Measurements from ENCODE around the gene PPIAL4G.
"Not testable (repeated sequence)": the region's sequence is repeated elsewhere in the genome, so short reads cannot be mapped to it uniquely, and the experiment has no call there.

GRCh38 chr1:148458901-148459581 lies 24.1 kb downstream of the PPIAL4G start:
- not testable (repeated sequence) for TF ChIP-seq POLR2AphosphoS5 (IDR thresholded peaks at IDR 0.05; ENCODE audit: low read depth, low read length); CTCF (IDR thresholded peaks at IDR 0.05); TCF7L2 (IDR thresholded peaks at IDR 0.05; ENCODE audit: low read depth, low read length); REST (IDR thresholded peaks at IDR 0.05; ENCODE audit: insufficient read depth in 1 of 2, low read depth in 2 of 2, low read length in 1 of 2); SIN3A (IDR thresholded peaks at IDR 0.05; ENCODE audit: borderline replicate concordance, insufficient read depth, low read depth, low read length)

Measured in Panc1 (cell line).